IPS DF 4.7 (cell line): Measurements from ENCODE around the gene CCDC78.

Source experiments
- DNase-seq: peaks from one replicate; pipeline ENCODE4 v3.0.0-alpha.2; 2013; ENCODE audit warnings: low spot score; ENCODE audit errors: extremely low read depth

CCDC78 gene

DNA sequence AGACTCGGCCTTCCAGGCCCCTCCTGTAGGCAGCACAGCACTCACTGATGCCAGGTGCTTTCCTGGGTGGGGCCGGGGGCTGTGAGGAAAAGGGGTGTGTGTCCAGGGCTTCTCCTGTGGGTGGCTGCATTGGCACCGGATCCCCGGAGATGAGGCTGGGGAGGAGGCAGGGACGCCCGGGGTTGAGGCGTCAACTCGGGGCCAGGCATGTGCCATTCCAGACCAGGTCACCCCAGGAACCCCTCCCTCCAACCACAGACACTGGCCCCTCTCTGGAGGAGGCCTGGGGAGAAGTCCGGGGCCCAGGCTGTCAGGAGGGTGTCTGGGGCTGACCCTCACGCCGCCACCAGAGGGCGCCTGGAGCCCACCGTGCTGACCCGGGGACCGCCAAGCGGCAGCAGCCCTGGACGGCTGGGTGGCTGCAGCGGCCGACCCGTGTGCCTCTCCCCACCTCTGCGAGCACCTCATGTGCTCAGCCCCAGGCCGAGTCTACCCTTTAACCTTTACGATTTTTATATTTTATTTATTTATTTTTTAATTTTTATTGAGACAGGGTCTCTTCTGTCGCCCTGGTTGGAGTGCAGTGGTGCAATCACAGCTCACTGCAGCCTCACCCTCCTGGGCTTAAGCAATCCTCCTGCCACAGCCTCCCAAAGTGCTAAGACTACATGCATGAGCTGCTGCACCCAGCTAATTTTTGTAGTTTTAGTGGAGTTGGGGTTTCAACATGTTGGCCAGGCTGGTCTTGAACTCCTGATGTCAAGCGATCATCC, 14.5 kb downstream of the CCDC78 start:
- DNase-seq = no peak

- DNase-seq = no peak
Observed at GRCh38 chr16:711084-711483, 15.2 kb downstream of the CCDC78 start.

- DNase-seq = no peak
Observed at GRCh38 chr16:710500-711075, 15.7 kb downstream of the CCDC78 start.

DNA sequence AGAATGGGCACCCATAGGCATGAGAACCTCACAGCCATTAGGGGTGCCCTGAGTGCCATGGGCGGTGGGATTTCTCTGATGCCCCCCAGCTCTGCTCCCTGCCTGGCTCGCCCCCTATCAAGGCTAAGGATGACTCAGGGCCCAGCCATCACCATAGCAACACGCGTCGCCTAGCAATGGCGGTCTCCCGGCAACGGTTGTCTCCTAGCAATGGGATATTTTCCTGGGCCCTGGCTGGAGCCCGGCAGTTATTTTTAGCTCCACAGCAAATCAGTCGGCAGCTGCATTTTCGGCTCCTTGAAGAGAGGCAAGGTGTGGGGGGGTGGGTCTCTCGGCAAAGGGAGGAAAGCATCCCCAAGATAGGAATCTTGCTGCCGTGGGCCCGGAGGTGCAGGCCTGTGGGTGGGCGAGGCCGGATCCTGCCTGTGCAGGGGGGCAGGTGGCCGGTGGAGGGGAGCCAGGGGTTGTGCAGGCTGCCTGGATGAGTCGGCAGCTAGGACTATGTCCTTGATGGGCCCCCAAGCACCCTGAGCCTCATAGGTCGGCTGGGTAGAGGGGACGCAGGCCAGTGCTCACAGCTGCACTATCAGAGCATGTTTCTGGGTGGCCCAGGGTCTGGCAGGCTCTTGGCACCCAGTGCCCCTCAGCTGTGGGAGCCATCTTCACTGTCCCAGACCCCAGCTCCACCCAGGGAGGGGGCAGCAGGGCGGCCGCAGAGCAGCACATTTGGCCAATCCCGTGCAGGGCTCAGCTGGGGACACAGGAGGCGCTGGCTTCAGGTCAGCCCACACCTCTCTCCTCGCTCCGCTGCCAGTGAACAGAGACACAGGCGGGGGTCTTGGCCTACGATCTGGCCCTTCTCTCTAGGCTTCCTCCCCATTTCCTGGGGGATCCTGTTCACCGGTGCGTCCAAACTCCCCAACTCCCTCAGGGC, 16.4 kb downstream of the CCDC78 start:
- DNase-seq = no peak

- DNase-seq = no peak
Observed at GRCh38 chr16:708959-709358, 17.3 kb downstream of the CCDC78 start.

- no peak for DNase-seq
Observed at GRCh38 chr16:708019-708418, 18.2 kb downstream of the CCDC78 start.

DNA sequence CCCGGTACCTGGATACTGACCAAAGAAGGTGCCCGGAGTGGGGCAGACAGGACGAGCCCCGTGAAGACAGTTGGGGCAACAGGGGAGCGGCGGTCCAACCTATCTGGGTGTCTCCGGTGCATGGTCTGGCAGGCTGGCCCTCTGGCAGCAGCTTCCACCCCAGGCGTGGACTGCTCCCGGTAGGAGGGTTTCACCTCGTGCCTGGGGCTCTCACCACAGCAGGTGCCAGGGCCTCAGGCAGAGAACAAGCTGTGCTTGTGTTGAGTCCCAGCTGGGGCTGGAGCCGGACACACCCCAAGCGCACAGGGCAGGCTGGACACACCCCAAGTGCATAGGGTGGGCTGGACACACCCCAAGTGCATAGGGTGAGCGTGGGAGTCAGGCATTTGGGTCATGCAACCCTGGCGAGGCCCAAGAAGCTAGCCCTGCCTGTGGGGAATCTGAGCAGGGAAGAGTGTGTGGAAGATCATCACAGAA, 19.1 kb downstream of the CCDC78 start:
- no peak for DNase-seq

- no peak for DNase-seq
Observed at GRCh38 chr16:706189-707061, 19.8 kb downstream of the CCDC78 start.

- DNase-seq = no peak
Observed at GRCh38 chr16:705431-706188, 20.6 kb downstream of the CCDC78 start, which contains the start of gene FBXL16. Gene FBXL16 (minus strand): TSS chr16:705801. CDS start chr16:697405, 8,396 bp downstream.

GRCh38 chr16:704552-705380, 21.5 kb downstream of the CCDC78 start:
- no peak for DNase-seq

DNA sequence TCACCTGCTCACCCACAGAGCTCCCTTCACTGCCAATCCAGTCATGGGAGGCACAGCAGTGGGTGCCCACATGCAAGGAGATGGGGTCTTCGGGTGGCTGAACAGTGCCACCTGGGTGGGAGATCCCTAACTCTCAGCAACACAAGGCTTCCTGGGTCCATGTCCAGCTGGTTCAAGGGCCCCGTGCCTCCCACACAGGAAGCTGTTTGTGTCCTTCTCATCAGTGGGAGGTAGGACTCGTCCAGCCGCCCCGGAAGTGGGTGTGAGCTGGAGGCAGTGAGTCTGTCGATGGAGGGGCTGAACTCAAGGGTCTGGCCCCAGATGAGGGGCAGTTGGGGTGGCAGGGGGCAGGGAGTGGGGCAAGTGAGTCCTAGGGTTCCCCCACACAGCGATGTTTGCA, 22.2 kb downstream of the CCDC78 start:
- no peak for DNase-seq

GRCh38 chr16:703406-703805, 22.8 kb downstream of the CCDC78 start:
- DNase-seq = no peak

DNA sequence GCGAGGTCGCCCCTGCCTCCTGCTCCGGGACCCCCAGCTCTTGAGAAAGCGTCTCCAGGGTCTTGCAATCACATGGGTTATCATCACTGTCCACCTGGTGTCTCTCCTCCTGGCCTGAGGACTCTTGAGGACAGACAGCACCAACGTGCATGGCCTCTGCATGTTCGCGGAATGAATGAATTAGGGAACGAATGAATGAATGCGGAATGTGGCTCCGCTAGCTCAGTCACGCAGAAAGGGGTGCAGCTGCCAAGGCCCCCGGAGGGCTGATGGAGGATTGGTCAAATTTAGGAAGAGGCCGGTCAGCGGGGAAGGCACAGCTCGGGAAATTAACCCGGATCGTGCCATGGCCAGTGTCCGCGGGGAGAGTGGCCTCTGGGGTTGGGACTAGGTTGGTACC, 23.9 kb downstream of the CCDC78 start:
- DNase-seq = no peak

DNA sequence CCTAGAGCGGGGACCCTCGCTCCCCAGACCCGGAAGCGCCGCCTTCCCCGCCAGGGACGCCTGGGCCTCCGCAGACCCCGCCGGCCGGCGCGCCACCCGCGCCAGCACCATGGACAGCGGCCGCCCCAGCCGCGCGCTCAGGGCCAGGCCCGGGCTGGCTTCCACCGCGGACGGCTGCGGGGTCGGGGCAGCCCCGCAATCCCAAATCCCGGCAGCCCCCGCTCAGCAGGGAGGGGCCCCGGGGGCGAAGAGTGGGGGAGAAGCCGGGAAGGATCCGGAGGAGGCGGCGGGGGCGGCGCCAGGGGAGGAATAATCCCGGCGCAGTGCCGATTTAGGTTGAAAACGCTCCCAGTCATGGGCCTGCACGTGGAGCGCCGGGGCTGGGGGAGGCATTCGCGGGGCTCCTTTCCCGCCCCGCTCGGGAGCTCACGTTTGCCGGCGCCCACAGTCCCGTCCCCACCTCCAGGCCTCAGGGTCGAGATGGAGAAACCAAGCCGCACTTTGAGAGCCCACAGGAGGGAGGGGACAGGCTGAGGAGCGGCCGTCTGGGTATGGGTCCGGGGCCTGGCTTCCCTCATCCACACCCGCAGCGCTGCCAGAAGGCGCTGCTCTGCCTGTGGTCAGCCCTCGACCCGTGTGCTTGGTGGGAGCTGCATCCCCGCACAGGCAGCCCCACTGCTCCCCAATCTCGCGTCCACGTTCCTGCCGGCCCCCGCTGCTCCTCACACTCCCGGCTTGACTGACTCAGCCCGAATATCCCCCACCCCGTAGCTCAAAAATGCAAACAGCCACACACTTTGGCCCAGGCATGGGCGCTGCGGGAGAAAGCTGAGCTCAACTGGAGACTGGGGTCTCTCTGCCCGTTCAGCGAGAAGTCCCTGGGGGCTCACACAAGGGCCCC, 25.3 kb downstream of the CCDC78 start:
- no peak for DNase-seq

DNA sequence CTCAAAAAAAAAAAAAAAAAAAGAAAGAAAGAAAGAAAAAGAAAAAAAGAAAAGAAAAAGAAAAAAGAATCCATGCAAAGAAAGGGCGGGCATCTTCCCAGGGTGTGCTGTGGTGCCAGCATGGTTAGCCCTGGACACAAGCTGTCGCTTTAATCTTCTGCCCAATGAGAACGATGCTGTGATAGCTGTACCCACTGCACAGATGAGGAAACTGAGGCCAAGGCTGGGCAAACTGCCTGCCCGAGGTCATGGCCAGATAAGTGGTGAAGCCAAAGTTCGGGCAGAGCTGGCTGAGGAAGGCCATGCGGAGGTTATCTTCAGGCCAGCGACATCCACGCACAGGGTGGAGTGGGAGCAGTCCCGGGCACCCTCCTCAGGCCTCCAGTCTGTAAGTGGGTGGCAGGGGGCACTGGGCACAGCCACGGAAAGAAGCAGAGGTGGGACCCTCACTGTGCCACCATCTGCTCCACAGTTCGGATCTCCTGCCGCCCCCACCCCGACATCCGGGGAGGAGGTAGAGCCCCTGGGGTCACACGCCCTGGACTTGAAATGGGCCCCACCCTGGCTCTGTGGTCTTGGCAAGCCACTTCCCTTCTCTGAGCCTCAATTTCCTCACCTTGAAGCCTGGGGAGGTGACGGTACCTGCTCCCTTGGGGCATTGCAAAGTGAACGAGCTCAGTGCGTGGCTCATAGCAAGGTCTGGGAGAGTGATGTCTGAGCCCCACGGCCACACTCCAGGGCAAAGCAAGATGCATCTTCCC, 27.2 kb downstream of the CCDC78 start:
- DNase-seq = no peak

- DNase-seq = no peak
Observed at GRCh38 chr16:695355-696089, 30.7 kb downstream of the CCDC78 start.

- DNase-seq = no peak
Observed at GRCh38 chr16:694863-695354, 31.3 kb downstream of the CCDC78 start.
